Forelimb muscle (tissue), 1 donor: Measurements from ENCODE around the gene CNDP2. TPM values are rescaled to one million over a fixed set of nuclear protein-coding genes. Genes with fewer than 3 reads are reported as not detected.
"Not testable (repeated sequence)": the region's sequence is repeated elsewhere in the genome, so short reads cannot be mapped to it uniquely, and the experiment has no call there.

Experiments used
- DNase-seq: peaks from one replicate; pipeline ENCODE4 v3.0.0-alpha.2; 2013; ENCODE audit warnings: low read depth
- polyA plus RNA-seq: library from polyadenylated mRNA; unstranded; fragments of 120-200 nt; gene quantifications from one replicate; pipeline ENCODE4 v1.2.1, GENCODE V29; 2013; ENCODE audit not compliant: insufficient read length

The CNDP2 gene
- polyA plus RNA-seq, 1 donor, result 52.8 TPM

DNA sequence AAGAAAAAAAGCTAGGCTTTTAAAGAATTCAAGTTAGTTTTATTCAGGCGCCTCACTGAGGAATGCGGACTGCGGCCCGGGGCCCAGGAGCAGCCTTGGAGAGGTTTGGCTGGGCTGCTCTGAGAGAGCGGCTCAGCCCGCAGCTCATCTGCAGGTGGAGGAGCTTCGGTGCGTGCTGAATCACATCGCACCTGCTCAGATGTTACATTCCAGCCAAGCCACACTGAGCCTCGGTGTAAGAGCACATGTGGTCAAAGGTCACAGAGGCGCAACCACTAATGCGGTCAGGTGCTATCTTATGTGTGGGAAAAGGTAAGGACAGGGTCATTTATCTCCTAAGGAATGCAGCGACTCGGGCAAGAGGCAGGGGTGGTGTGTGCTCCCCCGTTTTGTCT lies 21.1 kb downstream of the CNDP2 start:
- no peak for DNase-seq

DNA sequence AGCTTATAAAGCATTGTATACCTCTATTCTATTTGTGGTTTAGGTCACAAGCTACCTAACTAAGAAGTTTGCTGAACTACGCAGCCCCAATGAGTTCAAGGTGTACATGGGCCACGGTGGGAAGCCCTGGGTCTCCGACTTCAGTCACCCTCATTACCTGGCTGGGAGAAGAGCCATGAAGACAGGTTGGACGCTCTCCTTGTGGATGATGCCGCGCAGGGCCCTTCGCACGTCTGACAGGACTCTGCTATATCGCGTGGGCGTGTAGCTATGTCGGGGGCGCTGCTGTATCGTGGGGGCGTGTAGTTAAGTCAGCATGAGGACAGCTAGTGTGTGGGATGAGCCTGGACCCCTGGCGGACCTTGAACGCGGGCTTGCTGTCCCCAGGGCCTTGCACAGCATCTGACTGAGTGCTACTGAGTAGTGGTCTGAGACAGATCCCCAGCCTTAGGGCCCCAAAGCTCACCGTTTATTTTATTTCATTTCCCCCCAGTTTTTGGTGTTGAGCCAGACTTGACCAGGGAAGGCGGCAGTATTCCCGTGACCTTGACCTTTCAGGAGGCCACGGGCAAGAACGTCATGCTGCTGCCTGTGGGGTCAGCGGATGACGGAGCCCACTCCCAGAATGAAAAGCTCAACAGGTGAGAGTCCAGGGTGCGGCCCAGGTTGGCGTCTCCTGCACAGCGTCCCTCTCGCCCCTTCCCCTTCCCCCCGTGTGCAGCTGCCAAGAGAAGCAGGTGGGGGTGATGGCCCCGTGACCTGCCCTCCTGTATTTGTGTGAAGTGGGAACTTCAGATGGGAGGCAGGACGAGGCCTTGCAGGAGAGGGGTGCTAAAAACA lies 22.5 kb downstream of the CNDP2 start:
- no peak for DNase-seq

DNA sequence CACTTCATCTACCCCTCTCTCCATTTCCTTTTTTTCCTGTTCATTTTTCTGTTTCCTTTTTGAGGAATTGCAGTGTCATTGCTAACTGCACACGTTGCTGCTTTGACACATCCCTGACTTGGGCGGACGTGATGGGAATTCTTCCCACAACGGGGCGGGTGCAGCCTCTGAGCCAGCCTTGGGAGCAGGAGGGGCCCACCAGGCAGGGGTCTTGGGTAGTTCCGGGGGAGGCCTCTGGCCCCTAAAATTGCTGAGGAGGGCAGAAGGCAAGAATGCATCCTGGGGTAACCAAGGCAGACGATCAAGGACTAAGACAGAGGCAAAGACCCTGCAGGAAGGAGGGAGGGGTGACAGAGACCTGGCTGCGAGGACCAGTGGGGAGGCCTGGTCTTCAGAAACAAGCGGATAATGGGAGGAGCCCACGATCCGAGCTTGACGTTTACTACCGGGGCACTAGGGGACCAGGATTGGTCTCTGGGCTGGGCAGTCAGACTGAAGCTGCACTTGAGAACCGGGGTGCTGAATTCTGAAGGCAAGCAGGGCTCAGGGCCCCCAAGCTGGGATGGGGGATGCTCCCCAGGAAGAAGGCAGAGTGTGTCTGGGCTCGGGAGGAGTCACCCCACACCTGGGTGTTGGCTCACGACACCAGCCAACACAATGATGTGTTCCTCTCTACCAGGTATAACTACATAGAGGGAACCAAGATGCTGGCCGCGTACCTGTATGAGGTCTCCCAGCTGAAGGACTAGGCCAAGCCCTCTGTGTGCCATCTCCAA lies 23.3 kb downstream of the CNDP2 start:
- no peak for DNase-seq

DNA sequence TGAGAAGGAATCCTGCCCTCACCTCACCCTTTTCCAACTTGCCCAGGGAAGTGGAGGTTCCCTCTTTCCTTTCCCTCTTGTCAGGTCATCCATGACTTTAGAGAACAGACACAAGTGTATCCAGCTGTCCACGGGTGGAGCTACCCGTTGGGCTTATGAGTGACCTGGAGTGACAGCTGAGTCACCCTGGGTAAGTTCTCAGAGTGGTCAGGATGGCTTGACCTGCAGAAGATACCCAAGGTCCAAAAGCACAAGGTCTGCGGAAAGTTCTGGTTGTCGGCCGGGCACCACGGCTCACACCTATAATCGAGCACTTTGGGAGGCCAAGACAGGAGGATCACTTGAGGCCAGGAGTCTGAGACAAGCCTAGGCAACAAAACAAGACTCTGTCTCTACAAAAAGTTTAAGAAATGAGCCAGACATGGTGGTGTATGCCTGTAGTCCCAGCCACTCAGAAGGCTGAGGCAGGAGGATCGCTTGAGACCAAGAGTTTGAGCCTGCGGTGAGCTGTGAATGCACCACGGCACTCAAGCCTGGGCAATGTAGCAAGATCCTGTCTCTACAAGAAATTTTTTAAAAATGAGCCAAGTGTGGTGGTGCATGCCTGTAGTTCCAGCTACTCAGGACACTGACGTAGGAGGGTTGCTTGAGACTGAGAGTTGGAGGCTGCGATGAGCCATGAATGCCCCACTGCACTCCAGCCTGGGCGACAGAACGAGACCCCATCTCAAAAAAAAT lies 24.1 kb downstream of the CNDP2 start:
- no peak for DNase-seq

DNA sequence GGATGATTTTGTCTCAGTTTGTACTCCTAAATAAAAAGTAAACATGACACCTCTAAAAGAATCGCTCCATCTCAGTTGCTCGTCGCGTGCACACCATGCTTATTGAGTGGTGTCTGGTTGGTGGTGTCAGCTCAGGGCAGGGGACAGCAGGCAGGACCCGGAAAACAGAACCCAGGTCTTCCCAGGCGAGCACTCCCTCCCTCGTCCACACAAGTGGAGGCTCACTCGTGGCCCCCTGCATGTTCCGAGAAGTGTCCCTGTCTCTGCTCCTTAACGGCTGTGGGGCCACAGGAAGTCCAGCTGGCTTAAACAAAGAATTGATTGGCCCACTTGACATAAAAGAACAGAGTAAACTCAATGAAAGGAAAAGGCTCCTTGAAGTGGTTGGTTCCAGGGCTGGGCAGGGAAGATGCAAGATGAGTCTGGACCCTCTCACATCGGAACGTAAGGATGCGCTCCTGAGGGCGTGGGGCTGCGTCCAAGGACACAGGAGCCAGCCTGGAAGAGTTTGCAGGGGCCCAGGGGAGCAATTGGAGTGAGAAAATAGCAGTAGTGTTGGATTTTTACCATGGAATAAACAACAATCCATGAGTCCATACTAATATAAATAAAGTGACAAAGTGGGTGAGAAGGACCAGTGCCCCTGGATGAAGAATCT lies 25.0 kb downstream of the CNDP2 start:
- no peak for DNase-seq

DNA sequence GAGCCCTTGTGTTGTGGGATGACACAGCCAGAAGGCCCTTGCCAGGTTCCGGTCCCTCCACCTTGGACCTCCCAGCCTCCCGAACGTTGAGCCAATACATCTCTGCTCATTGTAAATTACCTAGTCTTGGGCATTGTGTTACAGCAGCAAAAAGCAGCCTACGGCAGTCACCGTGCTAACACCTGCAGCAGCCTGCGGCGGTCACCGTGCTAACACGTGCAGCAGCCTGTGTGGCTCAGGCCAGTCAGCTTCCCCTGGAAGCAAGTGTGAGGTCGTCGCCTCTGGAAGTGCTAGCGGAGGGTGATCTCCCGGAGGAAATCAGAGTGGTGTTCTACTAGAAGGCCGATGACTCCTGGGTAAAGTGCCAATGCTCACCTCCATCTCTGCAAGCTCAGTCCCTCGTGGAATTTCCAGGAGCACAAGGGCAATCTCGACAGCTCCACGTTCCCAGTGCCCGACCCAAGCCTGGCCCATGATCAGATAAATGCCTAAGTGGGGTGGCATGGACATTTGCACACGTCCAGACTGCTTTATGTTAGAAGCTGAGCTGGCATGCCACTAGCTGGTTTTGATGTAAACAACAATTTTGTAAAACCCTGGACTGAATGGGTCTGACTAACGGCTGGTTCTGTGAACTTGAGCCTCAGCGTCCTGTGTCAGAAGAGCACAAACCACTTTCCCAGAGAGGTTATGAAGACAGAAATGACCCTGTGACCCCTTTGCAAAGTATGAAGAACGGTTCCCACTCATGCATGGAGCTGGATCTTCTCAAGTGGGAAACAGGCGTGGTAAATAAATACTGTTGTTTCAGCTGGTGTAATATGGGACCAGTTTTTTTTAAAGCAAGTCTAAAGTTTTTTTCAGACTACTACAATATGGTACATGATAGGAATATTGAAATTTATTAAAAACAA lies 26.7 kb downstream of the CNDP2 start:
- DNase-seq, result no peak

DNA sequence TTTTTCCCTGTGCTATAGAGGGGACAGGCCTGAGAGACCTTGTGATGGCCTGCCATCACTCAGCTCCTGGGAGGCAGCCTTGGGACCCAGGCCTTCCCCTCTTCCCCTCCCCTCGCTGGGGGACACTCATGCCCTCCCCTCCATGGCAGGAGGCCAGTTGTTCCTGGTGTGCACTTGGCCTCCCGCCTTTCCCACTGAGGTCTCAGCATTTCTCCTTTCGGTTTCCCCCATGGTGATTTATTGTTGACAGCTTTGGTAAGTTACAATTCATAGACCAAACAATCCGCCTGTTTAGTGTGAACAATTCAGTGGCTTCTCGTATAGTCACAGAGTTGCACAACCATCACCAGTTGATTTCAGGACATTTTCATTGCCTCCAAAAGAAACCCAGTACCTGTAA lies 27.9 kb downstream of the CNDP2 start:
- no peak for DNase-seq

DNA sequence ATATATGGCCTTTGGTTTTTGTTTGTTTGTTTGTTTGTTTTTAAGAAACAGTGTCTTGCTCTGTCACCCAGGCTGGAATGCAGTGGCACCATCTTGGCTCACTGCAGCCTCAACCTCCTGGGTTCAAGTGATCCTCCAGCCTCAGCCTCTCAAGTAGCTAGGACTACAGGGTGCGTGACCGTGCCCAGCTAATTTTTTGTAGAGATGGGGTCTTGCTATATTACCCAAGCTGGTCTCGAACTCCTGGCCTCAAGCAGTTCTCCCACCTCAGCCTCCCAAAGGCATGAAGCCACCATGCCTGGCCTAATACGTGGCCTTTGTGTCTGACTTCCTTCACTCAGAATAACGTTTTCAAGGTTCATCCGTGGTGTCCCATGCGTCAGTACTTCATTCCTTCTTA lies 28.8 kb downstream of the CNDP2 start:
- DNase-seq, result not testable (repeated sequence)

DNA sequence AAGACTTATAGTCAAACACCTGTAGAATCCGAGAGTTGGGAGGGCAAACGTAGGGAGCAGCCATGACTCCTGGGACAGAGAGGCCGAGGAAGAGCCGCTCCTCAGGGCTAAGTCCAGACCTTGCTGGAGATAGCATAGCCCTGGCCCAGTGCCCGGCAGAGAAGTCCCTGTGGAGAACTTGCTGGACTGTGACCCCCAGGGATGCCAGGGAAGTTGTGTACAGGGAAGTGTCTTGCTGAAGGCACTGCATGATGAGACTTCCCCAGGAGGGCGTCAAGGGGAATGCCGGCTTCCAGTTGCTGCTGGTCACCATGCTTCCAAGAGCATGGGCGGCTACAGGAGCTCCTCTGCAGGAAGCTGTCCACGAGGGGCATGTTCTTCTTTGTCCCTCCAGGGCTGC lies 29.6 kb downstream of the CNDP2 start:
- no peak for DNase-seq

DNA sequence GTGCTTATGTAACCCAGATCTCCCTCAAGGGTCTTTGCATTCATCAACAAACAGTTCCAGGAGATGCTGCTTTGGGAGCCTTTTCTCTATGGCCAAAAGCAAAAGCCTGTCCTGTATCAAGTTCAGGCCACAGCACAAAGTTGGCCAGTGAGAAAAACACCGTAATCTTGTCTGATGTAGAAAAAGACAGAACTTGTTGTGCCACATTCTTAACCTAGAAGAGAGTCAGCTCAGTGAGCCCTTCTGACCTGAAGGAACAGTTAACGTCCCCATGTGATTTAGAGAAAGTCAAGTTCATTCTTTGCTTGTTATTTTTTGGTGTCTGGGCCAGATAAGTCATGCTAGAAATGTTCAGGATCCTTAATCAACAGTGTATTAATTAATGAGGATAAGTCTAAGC lies 30.3 kb downstream of the CNDP2 start:
- DNase-seq, result no peak

DNA sequence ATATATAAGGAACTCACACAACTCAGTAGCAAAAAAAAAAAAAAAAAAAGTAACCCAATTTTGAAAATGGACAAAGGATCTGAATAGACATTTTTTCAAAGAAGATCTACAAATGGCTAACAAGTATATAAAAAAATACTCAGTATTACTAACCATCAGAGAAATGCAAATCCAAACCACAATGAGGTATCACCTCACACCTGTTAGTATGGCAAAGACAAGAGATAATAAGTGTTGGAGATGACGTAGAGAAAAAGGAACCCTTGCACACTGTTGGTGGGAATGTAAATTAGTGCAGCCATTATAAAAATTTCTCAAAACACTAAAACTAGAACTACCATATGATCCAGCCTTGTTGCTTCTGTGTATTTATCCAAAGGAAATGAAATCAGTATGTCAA lies 32.3 kb downstream of the CNDP2 start:
- DNase-seq, result no peak

DNA sequence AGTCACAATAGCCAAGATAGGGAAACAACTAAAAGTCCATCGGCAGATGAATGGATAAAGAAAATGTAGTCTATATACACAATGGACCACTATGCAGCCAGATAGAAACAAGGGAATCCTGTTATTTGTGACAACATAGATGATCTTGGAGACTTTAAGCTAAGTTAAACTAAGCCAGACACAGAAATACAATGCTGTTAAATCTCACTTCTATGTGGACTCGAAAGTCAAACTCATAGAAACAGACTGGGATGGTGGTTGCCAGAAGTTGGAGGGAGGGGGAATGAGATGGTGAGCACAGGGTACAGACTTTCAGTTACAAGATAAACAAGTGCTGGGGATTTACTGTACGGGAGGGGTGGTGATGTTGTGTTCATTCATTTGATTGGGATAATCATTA lies 32.8 kb downstream of the CNDP2 start:
- no peak for DNase-seq

DNA sequence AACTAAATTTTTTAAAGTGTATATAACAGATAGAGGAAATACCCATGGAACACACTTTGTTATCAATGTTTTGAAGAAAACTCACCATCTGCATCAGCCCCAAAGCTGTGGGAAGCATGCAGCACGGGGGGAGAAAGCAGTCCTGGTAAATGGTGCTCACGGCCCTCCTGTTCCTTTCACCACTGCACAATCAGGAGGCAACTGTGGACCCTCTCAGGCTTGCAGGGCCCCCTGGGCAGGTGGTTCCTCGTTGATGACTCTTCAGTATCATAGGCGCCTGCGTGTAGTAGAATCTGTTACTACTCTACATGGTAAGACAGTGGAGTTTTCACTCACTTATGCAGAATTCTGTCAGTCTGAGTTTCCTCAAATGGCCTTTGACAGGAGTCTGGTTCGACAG lies 33.2 kb downstream of the CNDP2 start:
- DNase-seq, result no peak

DNA sequence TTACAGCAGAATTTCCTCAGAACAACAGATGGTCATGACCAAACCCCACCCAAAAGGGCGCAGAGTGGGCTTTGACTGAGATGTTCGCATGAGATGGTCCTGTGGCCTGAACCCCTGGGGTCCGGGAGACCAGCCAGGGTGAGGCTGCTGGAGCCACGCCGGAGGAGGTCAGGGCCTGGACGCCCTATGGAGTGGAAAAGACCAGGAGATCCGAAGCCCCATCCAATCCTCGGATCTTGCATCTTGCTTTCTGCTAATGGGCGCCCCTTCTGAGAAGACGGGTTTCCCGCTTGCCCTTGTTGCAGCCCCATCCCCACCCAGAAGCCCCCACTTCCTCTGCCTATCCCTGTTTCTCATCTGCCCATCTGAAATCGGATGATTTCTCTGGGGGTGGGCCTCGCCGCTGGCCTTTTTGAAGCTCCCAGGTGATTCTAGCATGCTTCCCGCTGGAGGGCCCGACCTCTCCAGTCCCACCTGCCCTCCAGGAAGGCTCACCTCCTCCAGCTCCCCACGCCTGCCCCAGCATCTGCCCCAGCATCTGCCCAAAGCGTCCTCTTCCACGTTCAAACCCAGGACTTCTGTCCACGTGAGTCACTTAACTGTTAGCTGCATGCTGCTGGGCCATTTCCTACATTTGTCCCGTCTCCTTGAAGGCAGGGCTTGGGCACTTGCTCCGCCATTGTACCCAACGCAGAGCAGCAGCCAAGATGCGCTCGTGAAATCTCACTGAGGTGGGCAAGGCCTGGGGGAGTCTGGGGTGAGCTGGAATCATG lies 33.8 kb downstream of the CNDP2 start:
- no peak for DNase-seq

DNA sequence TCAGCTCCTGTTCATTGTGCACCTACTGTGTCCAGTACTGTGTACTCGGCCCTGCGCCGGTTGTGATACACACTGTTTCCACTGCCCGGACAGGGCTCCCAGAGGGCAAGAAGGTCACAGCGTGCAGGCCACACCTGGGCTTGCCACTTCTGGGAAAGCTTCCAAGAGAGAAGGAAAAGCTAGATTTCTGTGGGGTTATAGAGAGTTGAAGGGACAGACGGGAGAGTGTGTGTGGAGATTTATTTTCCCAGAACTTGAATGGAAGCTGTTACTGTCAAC lies 34.4 kb downstream of the CNDP2 start:
- no peak for DNase-seq

DNA sequence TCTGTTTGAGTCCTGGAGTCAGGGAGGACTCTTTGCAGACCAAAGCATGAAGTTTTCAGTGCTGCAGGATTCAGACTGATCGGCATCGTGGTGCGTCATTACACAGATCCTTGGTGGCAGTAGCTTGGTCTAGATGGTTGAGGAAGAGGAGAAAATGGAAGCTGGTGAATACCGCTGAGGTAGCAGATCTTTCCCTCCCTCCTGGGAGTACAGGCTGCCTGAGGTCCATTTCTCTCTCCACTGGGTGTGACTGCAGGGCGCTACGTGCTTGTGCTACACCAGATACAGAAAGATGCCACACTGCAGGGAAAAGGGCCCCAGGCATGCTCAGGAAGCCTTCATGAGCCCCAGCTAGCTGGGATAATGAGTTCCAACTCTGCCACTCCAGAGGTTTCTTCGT lies 34.9 kb downstream of the CNDP2 start:
- DNase-seq, result no peak

DNA sequence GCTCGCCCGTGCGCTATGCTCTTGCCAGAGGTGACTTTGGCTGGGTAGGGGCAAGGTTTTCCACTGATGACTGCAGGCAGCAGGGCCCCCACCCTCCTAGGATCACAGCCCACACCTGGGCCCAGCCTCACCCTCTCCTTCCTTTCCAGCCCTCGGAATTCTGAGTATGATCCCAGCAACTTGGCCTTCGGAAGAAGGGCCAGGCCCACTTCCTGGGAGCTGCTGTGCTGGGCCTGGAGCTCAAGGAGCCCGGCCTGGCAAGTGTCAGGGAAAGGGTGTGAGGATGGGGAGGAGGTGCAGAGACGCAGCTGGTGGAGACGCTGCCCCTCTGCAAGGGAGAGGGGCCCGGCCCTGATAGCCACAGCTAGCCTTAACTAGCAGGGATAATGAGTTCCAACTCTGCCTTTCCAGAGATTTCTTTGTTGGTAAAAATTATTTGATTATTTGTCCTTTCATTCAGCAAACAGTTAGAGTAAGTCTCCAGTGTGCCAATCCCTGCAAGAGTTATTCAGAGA lies 36.4 kb downstream of the CNDP2 start:
- no peak for DNase-seq

DNA sequence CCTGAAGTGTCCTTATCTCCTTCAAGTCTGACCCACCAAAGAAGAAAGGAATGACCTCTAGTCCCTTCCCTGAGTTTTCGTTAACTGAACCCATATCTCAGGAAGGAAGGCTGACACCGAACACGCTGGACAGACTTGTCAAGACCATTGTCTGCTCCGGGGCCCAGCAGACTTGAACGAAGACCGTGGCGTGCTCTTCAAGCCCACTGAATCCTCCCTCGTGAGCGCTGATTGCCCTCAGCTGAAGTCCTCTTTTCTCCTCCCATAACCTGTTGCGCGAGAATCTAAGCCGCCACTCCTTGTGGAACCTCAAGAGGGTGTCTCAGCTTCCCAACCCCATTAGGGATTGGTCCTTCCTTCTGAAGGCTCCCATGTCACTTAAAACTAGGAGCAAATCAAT lies 37.5 kb downstream of the CNDP2 start:
- DNase-seq, result no peak

DNA sequence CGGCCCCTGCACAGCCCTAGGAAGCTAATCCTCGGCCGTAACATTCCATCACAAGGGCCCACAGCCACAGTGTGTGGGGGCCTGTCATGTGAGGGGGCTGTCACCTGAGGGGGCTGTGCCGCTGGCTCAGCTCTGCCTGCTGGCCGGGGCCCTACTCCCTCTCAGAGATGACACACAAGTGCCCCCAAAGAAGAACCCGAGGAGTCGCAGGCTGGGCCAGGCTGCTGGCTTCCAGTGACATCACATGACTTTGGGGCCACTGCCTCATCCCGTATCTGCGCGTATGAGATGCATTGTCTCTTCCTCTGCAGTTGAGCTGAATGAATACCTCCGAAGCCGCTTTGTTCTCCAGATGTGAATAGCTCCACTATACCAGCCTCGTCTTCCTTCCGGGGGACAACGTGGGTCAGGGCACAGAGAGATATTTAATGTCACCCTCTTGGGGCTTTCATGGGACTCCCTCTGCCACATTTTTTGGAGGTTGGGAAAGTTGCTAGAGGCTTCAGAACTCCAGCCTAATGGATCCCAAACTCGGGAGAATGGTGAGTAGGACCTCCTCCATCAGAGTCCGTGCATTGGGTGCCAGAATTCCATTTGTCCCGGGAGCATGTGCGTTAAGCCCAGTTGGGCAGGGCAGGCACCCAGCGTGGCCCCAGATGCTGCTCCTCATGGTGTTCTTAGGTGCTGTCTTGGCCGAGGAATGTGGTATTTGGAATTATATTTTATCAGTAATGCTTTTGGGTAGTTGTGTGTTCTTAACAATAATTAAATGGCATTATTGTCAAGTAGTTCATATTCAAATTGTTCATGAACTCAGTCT lies 38.2 kb downstream of the CNDP2 start, which contains the start of gene CNDP1:
Gene CNDP1 (plus strand): TSS at position 351 of the 820 bp plus-strand sequence. CDS start 168 bp downstream, at position 519.
- DNase-seq, result no peak
